Vagina (tissue), 2 donors: Measurements from ENCODE around the gene STAT4. TPM values are rescaled to one million over a fixed set of nuclear protein-coding genes. Genes with fewer than 3 reads are reported as not detected.
A peak's percentile ranks its signal among the peaks of the same experiment; 100 is the strongest.

Experiments used
- DNase-seq, 2 donors: peaks; one replicate each; pipeline ENCODE4 v3.0.0-alpha.2; 2017; ENCODE audit errors: extremely low spot score in 2 of 2
- H3K27ac ChIP-seq: fragments of 200-600 bp; sonication (generic); one replicate; pipeline ENCODE4 v1.5.1; 2019
- H3K27me3 ChIP-seq: fragments of 200-600 bp; sonication (generic); one replicate; pipeline ENCODE4 v1.5.1; 2019
- H3K36me3 ChIP-seq, 2 donors: fragments of 200-600 bp; sonication (generic); one replicate each; pipeline ENCODE4 v1.5.1; 2017 to 2019
- H3K4me1 ChIP-seq: fragments of 200-600 bp; sonication (generic); one replicate; pipeline ENCODE4 v1.5.1; 2019
- H3K4me3 ChIP-seq, 2 donors: fragments of 200-600 bp; sonication (generic); 1 replicate in 1 of 2; 2 replicates in 1 of 2; pipeline ENCODE4 v1.5.1; 2016 to 2019
- H3K9me3 ChIP-seq: fragments of 200-600 bp; sonication (generic); one replicate; pipeline ENCODE4 v1.5.1; 2019
- CTCF ChIP-seq, 3 experiments: fragments of 450-650 bp in 2 of 3; fragments of 200-600 bp in 1 of 3; sonication (generic) in 1 of 3; IDR thresholded peaks; one replicate each; pipeline ENCODE4 v1.5.1; 2017 to 2019; ENCODE audit warnings: antibody characterized with exemption in 3 of 3, mild to moderate bottlenecking in 2 of 3, moderate library complexity in 2 of 3
- POLR2A ChIP-seq, 2 donors: fragments of 450-650 bp; IDR thresholded peaks; one replicate each; pipeline ENCODE4 v1.6.1; 2017; ENCODE audit warnings: antibody characterized with exemption in 2 of 2, mild to moderate bottlenecking in 2 of 2, moderate library complexity in 2 of 2
- POLR2AphosphoS5 ChIP-seq, 2 donors: sonication (generic); formaldehyde crosslinking; IDR thresholded peaks; one replicate each; pipeline ENCODE4 v1.9.0; 2017; ENCODE audit warnings: antibody characterized with exemption in 2 of 2, mild to moderate bottlenecking in 2 of 2, low read depth in 1 of 2; ENCODE audit not compliant: insufficient read depth in 1 of 2
- intact Hi-C: fragments of 100-400 bp; cut with DNase I; formaldehyde crosslinking; loops from one replicate; pipeline ENCODE4 v1.15.1; 2023
- total RNA-seq: library from RNA; depleted of rRNA; stranded (reverse); fragments of >200 nt; gene quantifications from one replicate; pipeline ENCODE4 v1.2.3, GENCODE V29; 2016

Gene STAT4
- 9.1 TPM for total RNA-seq

- peak within 1 kb of the TSS; percentile 43 to 59 for H3K4me3 ChIP-seq
- no peak for DNase-seq
- H3K36me3 ChIP-seq: no peaks in the 10 kb centered on the region
- no peaks in the 10 kb centered on the region for H3K27me3 ChIP-seq
- TF ChIP-seq CTCF (IDR thresholded peaks at IDR 0.05) (no peak), POLR2A (IDR thresholded peaks at IDR 0.05) (peak in 1 of 2 donors; percentile 7), POLR2AphosphoS5 (IDR thresholded peaks at IDR 0.05; ENCODE audit: insufficient read depth in 1 of 2, low read depth in 1 of 2) (peak in 1 of 2 donors; percentile 54)
- peak within 1 kb of the TSS; percentile 17 for H3K27ac ChIP-seq
- intact Hi-C loops: no loop called here
- no peaks in the 10 kb centered on the region for H3K9me3 ChIP-seq
- H3K4me1 ChIP-seq: peaks cover 12% of the 10 kb centered on the region
Measured at GRCh38 chr2:191150600-191151330, at the start of gene STAT4. STAT4 (minus strand) TSS chr2:191150994; CDS start chr2:191148203, 2,791 bp downstream.

- Histone ChIP-seq H3K36me3 (no peaks in the 10 kb centered on the region), H3K27ac (no peak overlapping the region), H3K4me3 (no peak overlapping the region), H3K9me3 (no peaks in the 10 kb centered on the region), H3K4me1 (peaks cover 6% of the 10 kb centered on the region), H3K27me3 (no peaks in the 10 kb centered on the region)
- no peak for DNase-seq
- TF ChIP-seq CTCF (IDR thresholded peaks at IDR 0.05) (no peak), POLR2AphosphoS5 (IDR thresholded peaks at IDR 0.05; ENCODE audit: insufficient read depth in 1 of 2, low read depth in 1 of 2) (no peak), POLR2A (IDR thresholded peaks at IDR 0.05) (no peak)
- intact Hi-C loops: no loop called here
Measured at GRCh38 chr2:191199929-191200512, 49.2 kb upstream of the STAT4 start.

GRCh38 chr2:191198271-191198670, 47.5 kb upstream of the STAT4 start:
- Histone ChIP-seq H3K27ac (no peak overlapping the region), H3K36me3 (no peaks in the 10 kb centered on the region), H3K4me1 (peaks cover 6% of the 10 kb centered on the region), H3K4me3 (no peak overlapping the region), H3K27me3 (no peaks in the 10 kb centered on the region), H3K9me3 (no peaks in the 10 kb centered on the region)
- DNase-seq: no peak
- intact Hi-C loops: no loop called here
- TF ChIP-seq POLR2A (IDR thresholded peaks at IDR 0.05) (no peak), POLR2AphosphoS5 (IDR thresholded peaks at IDR 0.05; ENCODE audit: insufficient read depth in 1 of 2, low read depth in 1 of 2) (no peak), CTCF (IDR thresholded peaks at IDR 0.05) (no peak)

GRCh38 chr2:191197096-191197495, 46.3 kb upstream of the STAT4 start:
- intact Hi-C loops: no loop called here
- no peak for DNase-seq
- no peak overlapping the region for H3K4me3 ChIP-seq
- H3K4me1 ChIP-seq: peaks cover 6% of the 10 kb centered on the region
- no peak overlapping the region for H3K27ac ChIP-seq
- H3K9me3 ChIP-seq: no peaks in the 10 kb centered on the region
- no peaks in the 10 kb centered on the region for H3K36me3 ChIP-seq
- no peak for TF ChIP-seq POLR2A (IDR thresholded peaks at IDR 0.05)
- no peak for TF ChIP-seq CTCF (IDR thresholded peaks at IDR 0.05)
- no peak for TF ChIP-seq POLR2AphosphoS5 (IDR thresholded peaks at IDR 0.05; ENCODE audit: insufficient read depth in 1 of 2, low read depth in 1 of 2)
- H3K27me3 ChIP-seq: no peaks in the 10 kb centered on the region

- H3K27ac ChIP-seq: no peak overlapping the region
- H3K27me3 ChIP-seq: no peaks in the 10 kb centered on the region
- H3K36me3 ChIP-seq: no peaks in the 10 kb centered on the region
- DNase-seq: no peak
- intact Hi-C loops: no loop called here
- no peak for TF ChIP-seq POLR2A (IDR thresholded peaks at IDR 0.05)
- TF ChIP-seq CTCF (IDR thresholded peaks at IDR 0.05): no peak
- TF ChIP-seq POLR2AphosphoS5 (IDR thresholded peaks at IDR 0.05; ENCODE audit: insufficient read depth in 1 of 2, low read depth in 1 of 2): no peak
- no peak overlapping the region for H3K4me3 ChIP-seq
- no peaks in the 10 kb centered on the region for H3K4me1 ChIP-seq
- no peaks in the 10 kb centered on the region for H3K9me3 ChIP-seq
Measured at GRCh38 chr2:191195021-191195420, 44.2 kb upstream of the STAT4 start.
